GM21381 (cell line): ENCODE measurements around the gene PAPPA2.
A peak's percentile ranks its signal among the peaks of the same experiment; 100 is the strongest.

Source experiments
- ATAC-seq: cut with Tn5 transposase; IDR thresholded peaks from one replicate; pipeline ENCODE4 v1.9.1; 2021; ENCODE audit warnings: mild to moderate bottlenecking, moderate library complexity; ENCODE audit not compliant: unreplicated experiment

The PAPPA2 gene

DNA sequence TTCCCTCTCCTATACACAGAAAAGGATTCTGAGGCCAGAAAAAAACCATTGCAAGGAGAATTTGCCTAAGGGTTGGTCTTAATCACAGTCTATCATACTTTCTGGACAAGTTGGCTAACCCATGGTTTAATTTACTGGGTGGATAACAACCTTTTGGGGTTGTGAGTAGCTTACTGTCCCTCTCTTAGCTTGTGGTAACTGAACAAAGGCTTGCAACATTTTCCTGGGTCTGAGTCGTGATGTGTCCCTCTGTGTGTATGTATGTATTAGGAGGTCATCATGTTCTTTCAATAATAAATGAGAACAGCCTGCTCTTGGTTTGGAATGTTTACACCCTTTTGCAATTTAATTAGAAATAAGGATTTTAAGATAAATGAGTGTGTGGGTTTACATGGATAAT, 36.7 kb downstream of the PAPPA2 start:
- ATAC-seq: no peak

DNA sequence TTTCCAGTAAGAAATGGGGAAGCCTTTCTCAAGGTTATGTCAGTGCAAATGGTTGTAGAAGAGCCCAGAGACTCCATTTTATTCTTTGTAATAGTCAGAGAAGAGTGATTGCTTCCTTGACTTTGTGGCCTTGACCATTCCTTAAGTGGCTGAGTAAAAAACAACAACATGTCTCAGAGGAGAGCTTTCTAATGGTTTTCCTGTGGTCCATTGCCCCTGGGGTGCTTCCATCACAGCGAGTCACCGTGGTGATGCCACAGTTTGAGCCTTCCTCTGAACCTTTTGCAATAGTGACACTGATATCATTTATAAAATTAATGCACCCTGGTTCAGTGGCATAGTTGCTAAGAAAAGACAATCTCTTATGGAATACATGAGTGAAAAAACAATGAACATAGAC, 38.6 kb downstream of the PAPPA2 start:
- no peak for ATAC-seq

DNA sequence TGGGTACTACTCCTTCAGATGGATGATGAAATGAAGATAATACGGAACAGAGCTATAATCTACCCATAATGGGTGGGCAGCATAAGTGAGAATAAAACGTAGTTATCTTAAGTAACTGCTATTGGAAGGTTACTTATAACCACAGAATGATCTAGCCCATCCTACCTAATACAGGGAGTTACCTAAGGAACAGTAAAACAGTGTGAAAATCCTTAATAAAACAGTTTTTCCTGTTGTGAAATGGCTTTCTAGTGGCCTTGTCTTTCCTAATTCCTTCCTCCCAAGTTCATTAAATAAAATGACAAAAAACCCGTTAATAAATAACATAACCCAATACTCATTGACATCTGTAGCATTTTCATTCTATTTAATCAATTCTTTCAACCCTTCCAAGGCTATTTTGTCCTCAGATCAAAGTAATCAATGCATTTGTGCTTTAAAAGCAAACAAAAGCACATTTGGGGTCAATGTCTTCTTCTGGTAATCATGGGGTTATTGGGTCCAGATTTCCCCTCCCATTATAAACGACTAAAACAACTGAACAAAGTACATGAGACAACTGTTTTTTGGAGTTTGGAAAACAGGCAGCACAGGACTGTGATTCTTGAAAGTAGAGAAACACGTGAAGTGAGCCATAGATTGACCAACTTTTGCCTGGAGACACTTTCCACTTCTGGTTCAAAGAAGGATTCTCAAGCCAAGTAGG, 42.0 kb downstream of the PAPPA2 start:
- no peak for ATAC-seq

DNA sequence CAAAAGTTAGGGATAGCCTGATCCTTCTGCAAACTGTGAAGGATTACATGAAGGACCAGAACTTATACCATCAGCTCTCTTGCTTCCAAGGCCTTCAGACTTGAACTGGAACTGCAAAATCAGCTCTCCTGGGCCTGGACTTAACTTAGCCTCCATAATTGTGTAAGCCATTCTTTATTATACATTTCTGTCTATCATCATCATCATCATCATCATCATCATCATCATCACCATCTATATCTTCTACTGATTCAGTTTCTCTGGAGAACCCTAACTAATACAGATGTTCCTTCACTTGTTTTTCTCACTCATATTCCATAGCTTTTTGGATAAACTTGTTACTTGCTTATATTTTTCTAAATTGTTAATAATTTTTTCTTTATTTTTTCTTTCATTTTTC, 50.0 kb downstream of the PAPPA2 start:
- no peak for ATAC-seq

DNA sequence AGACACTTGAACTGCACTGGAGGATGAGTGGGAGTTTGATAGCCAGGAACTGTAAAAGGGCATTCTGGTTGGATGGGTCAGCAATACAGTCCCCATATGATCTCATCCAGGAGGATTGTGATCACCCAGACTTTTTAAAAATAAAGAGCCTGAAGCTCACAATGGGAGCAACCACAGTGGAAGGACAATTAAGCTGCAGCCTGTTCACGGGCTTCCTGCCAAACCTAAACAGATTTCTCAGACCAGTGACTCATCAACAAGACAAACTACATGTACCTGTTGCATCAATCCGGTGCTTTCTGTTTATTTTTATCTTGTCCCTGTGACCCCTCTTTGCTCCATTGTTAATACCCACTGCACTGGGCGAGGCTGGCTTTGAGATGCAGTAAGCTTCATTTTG, 52.3 kb downstream of the PAPPA2 start:
- no peak for ATAC-seq

DNA sequence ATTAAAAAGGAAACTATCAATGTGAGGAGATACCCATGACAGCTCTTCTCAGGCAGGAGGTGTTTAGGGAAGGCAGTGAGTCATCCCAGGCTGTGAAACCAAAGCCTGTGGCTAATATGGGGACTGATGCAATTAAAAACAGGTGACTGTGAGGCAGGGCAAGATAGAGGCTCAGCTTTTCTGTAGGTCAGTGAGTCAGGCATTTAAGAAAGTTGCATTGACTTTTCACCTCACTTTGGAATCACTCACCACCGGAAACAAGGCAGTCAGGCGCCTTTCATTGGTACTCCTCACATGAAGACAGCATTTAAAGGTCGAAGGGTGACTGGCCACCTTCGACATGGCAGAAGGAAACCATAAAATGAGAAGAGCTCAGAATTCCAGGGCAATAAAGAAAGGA, 54.5 kb downstream of the PAPPA2 start:
- ATAC-seq: peak; percentile 64

DNA sequence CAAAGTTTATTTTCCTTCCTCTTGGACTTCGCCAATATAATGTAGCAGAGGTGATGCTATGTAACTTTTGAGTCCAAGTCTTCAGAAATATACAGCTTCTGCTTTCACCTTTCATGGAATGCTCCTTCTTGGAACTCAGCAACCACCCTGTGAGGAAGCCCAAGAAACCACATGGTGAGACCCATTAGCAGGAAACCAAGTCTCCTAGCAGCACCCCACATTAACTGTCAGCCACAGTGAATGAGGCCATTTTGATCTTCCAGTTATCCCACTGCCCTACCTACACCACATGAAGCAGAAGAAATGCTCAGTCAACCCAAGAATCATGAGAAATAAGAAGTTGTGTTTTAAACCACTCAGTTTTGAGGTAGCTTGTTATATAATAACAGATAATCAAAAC, 58.2 kb downstream of the PAPPA2 start:
- no peak for ATAC-seq

DNA sequence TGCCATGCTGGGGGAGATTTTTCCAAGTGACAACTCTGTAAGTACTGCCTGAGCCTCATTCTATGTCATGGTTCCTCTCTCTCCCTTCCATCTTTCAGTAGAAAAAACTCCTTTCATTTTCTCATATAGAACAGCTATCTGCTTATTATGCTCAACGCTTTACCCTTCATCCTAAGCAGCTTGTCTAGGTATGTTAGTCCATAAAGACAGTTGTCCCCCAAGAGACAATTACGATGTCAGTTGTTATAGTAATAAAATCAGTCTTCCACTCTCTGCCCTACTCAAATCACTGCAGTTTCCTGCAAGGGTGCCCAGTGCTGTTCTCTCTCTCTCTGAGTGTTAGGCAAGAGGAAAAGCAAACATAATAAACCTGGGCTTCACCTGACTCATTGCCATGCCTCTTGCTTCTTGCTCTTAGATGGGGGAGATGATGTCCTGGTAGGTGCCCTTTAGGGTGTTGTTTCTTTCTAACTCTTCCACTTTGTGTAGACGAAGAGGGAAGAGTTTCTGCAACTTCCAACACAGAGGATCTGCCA, 59.4 kb downstream of the PAPPA2 start:
- no peak for ATAC-seq

DNA sequence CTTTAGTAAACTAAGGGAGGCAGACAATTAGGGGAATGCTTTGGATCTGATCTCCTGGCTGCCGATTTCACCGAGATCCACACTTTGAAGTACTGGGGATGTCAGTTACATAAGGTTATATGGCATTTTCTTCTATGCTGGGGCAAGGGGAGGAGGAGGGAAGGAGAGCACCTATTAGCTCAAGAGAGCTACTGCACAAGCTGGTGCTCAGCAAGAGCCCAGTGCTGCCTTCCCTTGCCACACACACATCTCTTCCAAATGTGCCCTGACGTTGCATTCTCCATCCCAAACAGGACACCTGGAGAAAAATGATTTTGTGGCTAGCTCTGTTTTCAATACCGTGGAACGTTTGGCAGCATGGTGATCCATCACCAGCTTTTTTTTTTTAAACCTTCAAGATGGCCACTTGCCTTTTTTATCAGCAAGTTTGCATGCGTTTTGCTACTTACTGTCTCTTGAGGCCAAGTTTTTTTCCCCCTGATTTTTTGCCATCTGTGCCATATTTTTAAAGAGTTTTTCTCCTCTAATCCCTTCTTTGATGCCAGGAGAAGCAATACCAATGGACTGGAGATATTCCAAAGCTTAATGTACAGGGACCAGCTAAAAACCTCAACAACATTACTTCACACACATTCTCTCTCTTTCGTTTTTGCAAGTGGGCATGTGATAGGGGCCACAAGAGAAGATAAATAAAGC, 66.6 kb downstream of the PAPPA2 start:
- ATAC-seq: no peak

DNA sequence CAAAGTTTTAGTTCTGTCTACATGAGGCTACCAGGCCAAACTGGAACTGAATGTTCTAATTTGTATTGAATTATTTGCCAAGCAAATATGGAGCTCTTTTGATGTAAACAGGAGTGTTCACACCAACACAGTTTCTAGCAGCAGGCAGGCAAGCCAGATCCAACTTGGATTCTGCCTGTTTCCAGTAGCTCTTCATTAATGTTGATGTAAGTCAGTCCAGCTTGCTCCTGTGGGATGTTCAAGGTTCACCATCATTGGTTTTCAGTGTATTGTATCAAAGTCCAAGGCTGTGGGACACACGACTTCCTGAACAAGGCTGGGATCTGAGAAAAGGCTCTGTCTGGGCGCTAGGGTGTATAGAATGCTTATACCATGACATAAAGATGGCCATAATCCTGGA, 68.1 kb downstream of the PAPPA2 start:
- ATAC-seq: no peak

DNA sequence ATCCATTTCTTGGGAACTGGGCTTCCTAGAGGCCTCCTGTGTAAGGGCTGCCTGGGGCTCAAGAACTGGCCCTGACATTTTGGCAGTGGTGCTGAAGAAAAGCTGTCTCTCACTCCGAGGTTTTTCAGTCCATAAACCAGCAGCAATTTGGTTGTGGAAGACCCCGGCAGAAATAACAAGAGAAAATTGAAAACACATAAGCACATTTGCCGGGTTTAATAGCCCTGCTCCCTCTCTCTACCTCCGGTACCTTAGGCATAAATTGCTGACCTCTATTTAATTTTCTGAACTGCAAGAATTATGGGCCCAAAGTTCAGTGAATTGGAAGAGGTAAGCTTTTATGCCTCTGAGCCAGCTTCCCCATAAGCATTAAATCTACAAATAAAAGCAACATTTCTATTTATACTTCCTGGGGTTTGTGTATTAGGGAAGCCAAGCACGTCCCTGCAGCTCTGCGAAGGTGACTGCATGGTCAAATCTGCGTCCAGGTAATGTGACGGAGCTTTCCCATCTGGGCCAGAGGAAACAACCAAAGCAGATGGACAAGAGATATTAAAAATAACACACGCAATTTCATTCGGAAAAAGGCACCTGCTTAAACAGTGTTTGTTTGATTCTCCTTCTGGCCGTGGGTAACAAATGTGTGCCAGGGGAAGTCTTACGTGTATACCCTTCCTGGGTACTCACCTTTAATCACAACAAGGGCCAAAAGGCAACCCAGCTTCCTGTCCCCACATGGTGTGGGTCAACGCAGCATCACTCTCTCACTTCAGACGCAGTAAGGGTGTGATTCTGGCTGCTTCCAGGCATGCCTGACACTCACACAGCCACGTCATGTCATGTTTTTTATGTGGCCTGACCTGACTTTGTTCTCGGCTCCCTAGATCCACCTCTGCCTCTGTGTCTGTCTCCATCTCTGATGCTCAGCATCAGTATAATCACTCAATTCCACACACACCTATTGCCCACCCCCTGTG, 69.2 kb downstream of the PAPPA2 start:
- no peak for ATAC-seq

DNA sequence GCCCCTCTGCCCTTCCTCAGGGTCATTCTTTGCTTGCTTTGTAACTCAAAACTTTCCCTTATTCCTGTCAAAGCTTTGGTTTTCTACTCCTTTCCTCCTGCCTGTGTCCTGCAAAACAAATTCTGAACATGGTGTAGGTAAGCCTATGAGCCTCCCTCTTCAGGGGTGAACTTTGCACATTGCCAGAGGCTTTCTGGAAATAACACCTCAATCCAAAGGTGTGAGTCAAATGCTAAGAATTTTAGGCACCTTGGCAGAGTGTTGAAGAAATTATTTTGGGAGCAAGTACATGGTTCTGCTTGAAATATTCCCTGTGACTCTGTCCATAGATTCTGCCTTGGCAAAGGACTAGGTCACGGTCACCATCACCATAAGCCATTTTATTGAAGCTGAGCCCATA, 70.0 kb downstream of the PAPPA2 start:
- no peak for ATAC-seq

DNA sequence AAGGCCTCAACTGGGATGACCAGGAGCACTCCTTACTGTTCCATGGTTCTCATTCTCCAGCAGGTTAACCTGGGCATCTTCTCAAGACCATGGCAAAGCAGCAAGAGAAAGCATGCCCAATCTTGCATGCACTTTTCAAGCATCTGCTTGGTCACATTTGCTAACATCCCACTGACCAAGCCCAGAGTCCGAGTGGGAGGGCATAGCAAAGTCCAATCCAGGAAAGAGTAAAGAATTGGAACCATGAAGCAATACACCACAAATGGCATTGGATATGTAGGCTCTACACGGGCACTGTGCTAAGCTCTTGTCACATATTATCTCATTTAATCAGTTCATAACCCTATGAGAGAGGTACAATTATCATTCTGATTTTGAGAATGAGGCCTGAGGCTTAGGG, 73.6 kb downstream of the PAPPA2 start:
- no peak for ATAC-seq

DNA sequence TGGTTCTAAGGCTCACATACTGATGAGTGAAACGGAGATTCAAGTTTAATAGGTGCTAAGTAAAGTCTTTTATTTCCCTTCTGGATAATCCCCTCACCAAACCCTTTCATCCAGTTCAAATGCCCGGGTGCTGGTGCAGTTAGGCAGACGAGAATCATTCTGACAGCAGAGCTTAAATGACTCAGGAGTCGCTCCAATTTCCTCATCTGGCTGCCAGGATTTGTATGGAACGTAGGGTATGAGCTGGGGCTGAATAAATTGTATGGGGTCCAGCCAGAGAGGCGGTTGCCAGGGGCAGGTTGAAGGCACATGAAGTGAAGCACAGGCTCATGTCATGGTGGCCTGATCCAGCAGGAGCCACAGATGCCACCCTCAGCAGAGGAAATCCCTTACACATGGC, 76.0 kb downstream of the PAPPA2 start:
- ATAC-seq: no peak

DNA sequence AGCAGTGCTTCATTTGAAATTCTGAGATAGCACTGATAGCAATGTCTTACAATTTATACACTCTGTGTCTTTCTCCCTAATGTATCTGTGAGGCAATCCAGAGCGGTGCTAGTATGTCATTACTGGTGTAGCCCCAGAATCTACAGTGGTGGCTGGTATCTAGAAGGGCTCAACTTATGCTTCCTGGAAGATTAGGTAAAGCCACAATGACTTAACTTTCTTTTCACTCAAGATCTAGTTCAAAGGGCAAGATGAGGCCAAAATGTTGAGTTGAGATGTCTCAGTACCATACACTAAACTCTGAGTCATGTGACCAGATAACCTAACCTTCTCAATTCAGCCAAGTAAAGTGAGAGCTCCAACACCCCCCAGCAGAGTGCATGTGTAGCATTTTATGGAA, 77.5 kb downstream of the PAPPA2 start:
- no peak for ATAC-seq

DNA sequence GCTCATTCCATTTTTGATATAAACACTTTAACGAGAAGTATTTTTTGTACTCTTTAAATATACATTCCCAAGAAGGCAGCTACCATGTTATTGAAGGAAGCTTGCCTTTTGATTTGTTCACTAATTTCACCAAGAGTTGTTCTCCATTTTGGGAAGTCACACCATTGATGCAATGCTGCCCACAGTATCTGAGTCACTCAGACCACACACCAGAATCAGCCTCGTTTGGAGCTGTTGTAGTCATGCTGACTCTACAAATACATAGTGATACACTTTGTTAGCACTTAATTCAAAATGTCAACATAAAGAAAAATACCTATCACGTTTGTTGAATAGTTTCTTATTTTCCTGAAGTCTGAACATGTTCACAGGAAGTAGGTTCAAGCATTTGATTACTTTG, 78.7 kb downstream of the PAPPA2 start:
- no peak for ATAC-seq

DNA sequence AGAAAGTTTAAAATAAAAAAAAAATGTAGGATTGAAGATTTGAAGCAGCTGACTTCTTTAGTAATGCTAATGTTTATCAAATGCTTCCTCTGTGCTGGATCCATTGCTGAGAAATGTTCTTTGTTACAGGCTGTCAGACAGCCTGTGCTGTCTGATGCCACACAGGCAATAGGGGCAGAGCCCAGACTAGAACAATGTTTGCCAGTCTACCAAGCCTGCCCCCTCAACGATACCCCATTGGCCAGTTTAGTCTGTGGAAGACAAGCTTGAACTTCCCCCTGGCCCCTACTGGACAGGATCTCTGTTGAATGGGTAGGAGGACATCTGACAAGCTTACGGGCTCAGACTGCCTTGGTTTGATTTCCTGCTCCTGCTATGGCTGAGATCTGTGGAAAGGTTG, 79.4 kb downstream of the PAPPA2 start:
- no peak for ATAC-seq

DNA sequence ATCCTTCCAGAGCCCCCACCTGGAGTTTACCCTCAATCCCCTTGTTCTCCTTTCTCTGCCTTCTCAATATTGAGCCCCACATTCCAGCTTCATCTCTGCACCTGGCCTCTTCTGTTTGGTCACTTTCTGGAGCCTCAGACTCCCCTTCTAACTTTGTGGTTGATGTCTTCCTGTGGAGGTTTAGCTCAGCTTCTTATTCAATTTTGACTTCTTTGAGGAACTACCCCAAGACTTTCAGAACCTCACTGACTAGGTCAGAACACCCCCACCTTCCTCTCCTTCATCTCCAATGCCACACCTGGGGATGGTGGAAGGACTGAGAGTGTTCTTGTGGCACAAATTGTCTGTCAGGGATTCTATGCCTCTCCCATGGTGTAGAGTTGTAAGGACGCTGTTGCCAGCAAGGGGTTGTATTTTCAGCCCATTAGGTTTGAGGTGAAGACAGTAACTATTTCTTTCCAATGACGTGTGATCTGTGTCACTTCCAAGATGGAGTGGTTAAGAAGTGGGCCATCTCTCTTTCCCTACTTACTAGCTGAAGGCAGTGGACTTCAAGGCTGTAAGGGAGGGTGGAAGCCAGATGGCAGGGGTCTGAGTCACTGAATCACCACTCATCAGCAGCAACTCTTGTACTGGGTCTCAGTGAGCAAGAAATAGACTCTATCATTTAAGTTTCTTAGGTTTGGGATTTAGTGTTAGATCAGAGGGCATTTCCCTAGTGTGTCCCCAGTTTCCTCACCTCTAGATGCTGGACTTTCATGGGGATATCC, 80.6 kb downstream of the PAPPA2 start:
- no peak for ATAC-seq

DNA sequence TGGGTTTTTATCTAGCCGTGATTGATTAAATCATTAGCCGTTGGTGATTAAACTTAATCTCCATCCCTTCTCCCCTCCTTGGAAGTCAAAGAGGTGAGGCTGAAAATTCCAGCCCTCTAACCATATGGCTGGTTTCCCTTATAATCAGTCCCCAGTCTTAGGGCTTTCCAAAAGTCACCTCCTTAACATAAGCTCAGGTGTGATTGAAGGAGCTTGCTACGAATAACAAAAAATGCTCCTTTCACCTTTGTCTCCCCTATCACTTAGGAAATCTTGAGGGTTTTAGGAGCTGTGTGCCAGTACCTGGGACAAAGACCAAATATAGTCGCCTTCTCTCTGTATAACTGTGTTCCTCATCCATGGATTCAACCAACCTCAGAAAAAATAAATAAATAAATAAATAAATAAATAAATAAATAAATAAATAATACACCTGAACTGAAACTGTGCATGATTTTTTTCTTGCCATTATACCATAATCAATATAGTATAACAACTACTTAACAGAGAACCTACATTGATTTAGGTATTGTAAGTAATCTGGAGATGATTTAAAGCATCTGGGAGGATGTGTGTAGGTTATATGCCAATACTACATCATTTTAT, 82.2 kb downstream of the PAPPA2 start:
- ATAC-seq: no peak

DNA sequence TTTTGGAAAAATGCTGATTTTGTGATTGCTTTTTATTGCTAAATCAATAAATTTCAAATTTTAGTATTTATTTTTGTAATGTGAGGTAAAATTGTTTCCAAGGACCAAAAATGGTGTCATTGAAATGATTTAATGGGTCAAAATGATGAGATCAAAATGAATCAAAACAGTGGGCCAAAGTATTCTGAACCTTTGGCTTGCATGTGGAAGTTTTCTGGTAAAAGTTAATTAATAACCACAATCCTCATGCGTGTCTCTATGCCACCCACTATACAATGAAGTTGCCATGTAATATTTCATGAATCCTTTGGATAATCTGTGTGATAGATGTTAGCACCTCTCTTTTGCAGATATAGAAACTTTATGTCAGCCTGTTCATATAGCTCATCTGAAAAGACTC, 83.8 kb downstream of the PAPPA2 start:
- ATAC-seq: no peak
